Skeletal muscle satellite cell (primary cell): ENCODE measurements around the gene COMMD9.

Source experiments
- H3K27me3 ChIP-seq: 2 replicates; pipeline ENCODE4 v1.7.0; 2013; ENCODE audit warnings: low read length; ENCODE audit not compliant: control insufficient read depth, insufficient read depth
- H3K36me3 ChIP-seq: 2 replicates; pipeline ENCODE4 v1.7.0; 2013; ENCODE audit warnings: mild to moderate bottlenecking, control low read depth, low read length; ENCODE audit not compliant: insufficient read depth
- H3K4me1 ChIP-seq: 2 replicates; pipeline ENCODE4 v1.7.0; 2013; ENCODE audit warnings: low read length; ENCODE audit not compliant: control insufficient read depth, insufficient read depth
- H3K4me2 ChIP-seq: 2 replicates; pipeline ENCODE4 v1.7.0; 2013; ENCODE audit warnings: mild to moderate bottlenecking, low read length
- H3K4me3 ChIP-seq: 2 replicates; pipeline ENCODE4 v1.7.0; 2013; ENCODE audit warnings: low read length
- H3K9ac ChIP-seq: 2 replicates; pipeline ENCODE4 v1.7.0; 2013; ENCODE audit warnings: mild to moderate bottlenecking, low read depth, low read length, moderate library complexity
- H3K9me3 ChIP-seq: replicated peaks from 2 replicates; pipeline ENCODE4 v1.7.0; 2013; ENCODE audit warnings: mild to moderate bottlenecking, control low read depth, low read length

The COMMD9 gene

DNA sequence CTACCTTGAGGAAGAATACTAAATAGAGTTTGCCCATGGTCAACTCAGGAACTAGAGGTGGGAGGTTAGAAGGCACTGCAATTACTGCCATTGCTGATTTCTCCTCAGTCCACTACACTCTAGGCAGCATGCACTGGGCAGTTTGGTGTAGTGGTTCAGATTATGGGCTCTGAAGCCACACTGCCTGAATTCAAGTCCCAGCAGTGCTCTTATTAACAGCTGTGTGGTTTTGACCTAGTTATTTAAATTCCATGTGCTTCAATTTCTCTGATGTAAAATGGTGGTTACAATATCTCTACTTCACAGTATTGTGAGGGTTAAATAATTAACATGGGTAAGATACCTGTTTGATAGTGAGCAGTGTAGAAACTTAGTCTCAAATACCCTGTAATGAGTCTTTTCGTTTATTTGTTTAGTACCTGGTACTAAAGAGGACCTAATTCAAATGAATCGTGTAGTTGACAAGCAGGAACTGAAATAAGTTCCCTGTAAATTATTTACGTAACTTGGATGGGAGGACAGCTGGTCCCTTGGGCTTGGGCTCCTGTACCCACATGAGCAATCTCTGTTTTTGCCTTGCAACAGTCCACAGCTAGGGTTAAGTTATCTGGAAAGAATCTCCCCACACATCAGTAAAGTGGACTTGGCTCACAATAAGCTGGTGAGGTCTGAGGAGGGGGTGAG, 24.7 kb upstream of the COMMD9 start:
- Histone ChIP-seq H3K4me2 (no peak overlapping the region), H3K27me3 (peaks cover 40% of the 10 kb centered on the region), H3K9me3 (no peaks in the 10 kb centered on the region), H3K4me1 (peaks cover 36% of the 10 kb centered on the region), H3K36me3 (no peaks in the 10 kb centered on the region), H3K4me3 (no peak overlapping the region), H3K9ac (no peak overlapping the region)

GRCh38 chr11:36312611-36313472, 23.6 kb upstream of the COMMD9 start:
- H3K4me3 ChIP-seq: no peak overlapping the region
- H3K4me2 ChIP-seq: peak overlapping the region; percentile 19
- H3K9ac ChIP-seq: no peak overlapping the region
- H3K36me3 ChIP-seq: no peaks in the 10 kb centered on the region
- peaks cover 32% of the 10 kb centered on the region for H3K27me3 ChIP-seq
- peaks cover 36% of the 10 kb centered on the region for H3K4me1 ChIP-seq
- no peaks in the 10 kb centered on the region for H3K9me3 ChIP-seq

GRCh38 chr11:36311926-36312595, 22.8 kb upstream of the COMMD9 start:
- Histone ChIP-seq H3K9me3 (no peaks in the 10 kb centered on the region), H3K4me2 (peak overlapping the region; percentile 13), H3K9ac (no peak overlapping the region), H3K27me3 (peaks cover 26% of the 10 kb centered on the region), H3K4me1 (peaks cover 36% of the 10 kb centered on the region), H3K4me3 (no peak overlapping the region), H3K36me3 (no peaks in the 10 kb centered on the region)

- no peak overlapping the region for H3K9ac ChIP-seq
These were observed 20.6 kb upstream of the COMMD9 start for GRCh38 chr11:36309779-36310178.

DNA sequence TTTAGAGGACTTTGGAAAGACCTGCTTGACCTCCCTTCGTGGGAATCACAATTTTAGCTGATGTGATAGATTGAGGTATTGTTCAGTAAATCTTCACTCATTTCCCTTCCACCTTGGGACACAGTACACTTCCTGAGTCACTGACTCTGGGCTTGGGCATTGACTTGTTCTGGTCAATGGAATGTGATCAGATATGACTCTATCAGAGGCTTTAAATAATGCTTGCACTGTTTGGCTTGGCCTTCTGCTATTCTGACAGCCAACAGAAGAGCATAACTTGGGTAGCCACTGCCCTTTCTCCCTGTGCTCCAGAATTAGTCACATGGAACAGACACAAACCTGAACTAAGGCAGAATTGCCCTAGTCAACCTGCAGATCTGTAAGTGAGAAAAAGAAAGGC, 19.4 kb upstream of the COMMD9 start:
- Histone ChIP-seq H3K4me3 (no peak overlapping the region), H3K9ac (no peak overlapping the region), H3K36me3 (no peaks in the 10 kb centered on the region), H3K4me2 (no peak overlapping the region), H3K9me3 (no peaks in the 10 kb centered on the region), H3K4me1 (peaks cover 36% of the 10 kb centered on the region), H3K27me3 (peaks cover 1% of the 10 kb centered on the region)

More at GRCh38 chr11:36309779-36310178, 20.6 kb upstream of the COMMD9 start:
- Histone ChIP-seq H3K4me2 (no peak overlapping the region), H3K27me3 (peaks cover 10% of the 10 kb centered on the region), H3K4me1 (peaks cover 36% of the 10 kb centered on the region), H3K4me3 (no peak overlapping the region), H3K9me3 (no peaks in the 10 kb centered on the region), H3K36me3 (no peaks in the 10 kb centered on the region)

DNA sequence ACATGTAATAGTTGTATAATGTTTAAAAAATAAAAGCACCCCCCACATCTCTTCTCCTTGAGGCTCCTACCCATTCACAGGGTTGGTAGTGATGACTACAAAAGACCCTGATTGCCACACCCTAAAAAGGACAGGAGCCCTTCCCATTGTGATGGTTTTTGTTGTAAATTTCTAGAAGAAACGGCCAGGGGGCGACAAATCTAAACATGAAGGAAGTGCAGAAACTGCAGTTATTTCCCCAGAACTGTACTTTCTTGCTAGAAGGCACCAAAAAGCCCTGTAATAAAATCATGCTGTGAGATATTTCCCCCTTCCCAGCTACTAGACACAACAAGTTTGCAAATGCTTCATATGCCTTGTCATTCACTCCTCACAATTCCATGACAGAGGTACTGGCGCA, 17.7 kb upstream of the COMMD9 start:
- no peaks in the 10 kb centered on the region for H3K27me3 ChIP-seq
- no peak overlapping the region for H3K9ac ChIP-seq
- H3K4me3 ChIP-seq: no peak overlapping the region
- no peak overlapping the region for H3K4me2 ChIP-seq
- no peaks in the 10 kb centered on the region for H3K36me3 ChIP-seq
- H3K4me1 ChIP-seq: peaks cover 19% of the 10 kb centered on the region
- H3K9me3 ChIP-seq: no peaks in the 10 kb centered on the region

DNA sequence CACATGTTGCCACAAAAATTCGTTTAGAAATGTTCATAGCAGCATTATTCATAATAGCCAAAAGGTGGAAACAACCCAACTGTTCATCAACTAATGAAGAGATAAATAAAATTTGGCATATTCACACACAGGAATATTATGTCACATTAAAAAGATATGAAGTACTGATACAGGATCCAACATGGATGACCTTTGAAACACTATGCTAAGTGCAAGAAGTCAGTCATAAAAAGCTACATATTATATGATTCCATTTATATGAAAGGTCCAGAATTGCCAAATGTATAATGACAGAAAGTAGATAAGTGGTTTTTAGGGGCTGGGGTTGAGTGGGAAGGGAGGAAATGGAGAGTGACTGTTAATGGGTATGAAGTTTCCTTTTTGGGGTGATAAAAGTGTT, 15.8 kb upstream of the COMMD9 start:
- H3K9me3 ChIP-seq: no peaks in the 10 kb centered on the region

GRCh38 chr11:36304351-36304750, 15.1 kb upstream of the COMMD9 start:
- no peak overlapping the region for H3K9ac ChIP-seq
- H3K4me3 ChIP-seq: no peak overlapping the region
- peaks cover 4% of the 10 kb centered on the region for H3K4me1 ChIP-seq
- H3K9me3 ChIP-seq: no peaks in the 10 kb centered on the region
- H3K36me3 ChIP-seq: no peaks in the 10 kb centered on the region
- H3K27me3 ChIP-seq: no peaks in the 10 kb centered on the region
- H3K4me2 ChIP-seq: no peak overlapping the region

More for the DNA sequence above, 15.8 kb upstream of the COMMD9 start:
- H3K4me3 ChIP-seq: no peak overlapping the region
- H3K36me3 ChIP-seq: no peaks in the 10 kb centered on the region
- peaks cover 7% of the 10 kb centered on the region for H3K4me1 ChIP-seq
- H3K4me2 ChIP-seq: no peak overlapping the region
- no peaks in the 10 kb centered on the region for H3K27me3 ChIP-seq
- no peak overlapping the region for H3K9ac ChIP-seq

DNA sequence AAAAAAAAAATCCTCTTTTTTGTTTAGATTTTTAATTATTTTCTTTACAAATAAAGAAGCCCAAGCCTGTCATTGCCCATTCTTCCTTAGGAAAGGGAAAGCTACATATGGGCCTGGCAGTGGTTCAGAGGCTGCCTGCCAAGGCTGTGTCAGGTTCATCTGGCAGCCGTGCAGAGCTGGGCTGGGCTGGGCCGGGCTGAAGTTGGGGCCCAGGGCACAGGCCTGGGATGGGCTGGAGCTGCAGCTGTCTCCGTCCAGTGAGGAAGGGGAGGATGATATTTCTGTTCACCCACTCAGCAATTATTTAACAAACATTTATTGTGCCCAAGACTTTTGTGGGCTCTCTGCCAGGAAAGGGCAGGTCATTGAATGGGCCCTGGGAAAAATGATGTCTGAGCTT, 11.4 kb upstream of the COMMD9 start:
- Histone ChIP-seq H3K4me3 (no peak overlapping the region), H3K27me3 (peaks cover 8% of the 10 kb centered on the region), H3K36me3 (no peaks in the 10 kb centered on the region), H3K9ac (no peak overlapping the region), H3K9me3 (no peaks in the 10 kb centered on the region), H3K4me2 (no peak overlapping the region), H3K4me1 (peaks cover 11% of the 10 kb centered on the region)

DNA sequence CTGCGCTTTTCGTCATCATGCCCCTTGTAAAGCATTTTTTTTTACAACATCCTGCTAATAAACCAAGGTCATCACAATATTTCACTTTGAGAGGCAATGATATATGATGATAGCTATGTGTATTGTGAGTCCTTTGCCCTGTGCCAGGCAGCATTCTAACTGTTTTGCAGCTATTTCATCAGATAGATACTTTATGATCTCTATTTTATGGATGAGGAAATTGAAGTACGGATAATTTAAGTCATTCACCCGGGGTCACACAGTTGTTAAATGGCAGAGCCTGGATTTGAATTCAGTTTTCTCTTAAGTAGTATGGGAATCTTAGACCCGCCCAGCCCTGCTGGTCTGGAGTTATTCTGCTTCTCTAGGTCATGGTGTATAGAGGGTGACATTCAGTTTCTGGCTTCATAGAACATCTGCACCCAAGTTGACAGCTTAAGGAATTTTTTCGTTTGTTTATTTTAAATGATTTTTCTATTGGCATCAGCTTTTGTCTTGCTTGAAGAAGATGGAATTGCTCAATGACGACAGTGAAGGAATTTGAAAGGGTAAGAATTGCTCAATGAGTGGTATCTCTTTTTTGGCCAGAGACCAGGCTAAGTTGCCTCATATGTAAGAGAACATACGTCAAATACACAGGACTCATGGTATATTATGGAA, 7.8 kb upstream of the COMMD9 start:
- Histone ChIP-seq H3K27me3 (peaks cover 8% of the 10 kb centered on the region), H3K9ac (no peak overlapping the region), H3K4me1 (peaks cover 11% of the 10 kb centered on the region), H3K36me3 (no peaks in the 10 kb centered on the region), H3K9me3 (no peaks in the 10 kb centered on the region), H3K4me2 (no peak overlapping the region), H3K4me3 (no peak overlapping the region)

GRCh38 chr11:36295926-36296325, 6.7 kb upstream of the COMMD9 start, which contains the start of gene PRR5L:
Gene PRR5L (plus strand): TSS chr11:36296288. CDS start chr11:36401122, 104,834 bp downstream.
- H3K4me3 ChIP-seq: no peak within 1 kb of the TSS
- peaks cover 11% of the 10 kb centered on the region for H3K4me1 ChIP-seq
- peaks cover 8% of the 10 kb centered on the region for H3K27me3 ChIP-seq
- H3K9me3 ChIP-seq: no peaks in the 10 kb centered on the region
- no peak within 1 kb of the TSS for H3K9ac ChIP-seq
- H3K4me2 ChIP-seq: no peak within 1 kb of the TSS
- no peaks in the 10 kb centered on the region for H3K36me3 ChIP-seq
